Measurements from ENCODE around the gene STKLD1. TPM values are rescaled to one million over a fixed set of nuclear protein-coding genes. Genes with fewer than 3 reads are reported as not detected.
A peak's percentile ranks its signal among the peaks of the same experiment; 100 is the strongest.

STKLD1 gene
- total RNA-seq, 3 donors from 2014 or later, result 0.41 to 1.4 (median 1.3) TPM

GRCh38 chr9:133349965-133350616 lies 26.1 kb upstream of the STKLD1 start:
- DNase-seq, result peak in 1 of 3 donors; percentile 40
- no peak for TF ChIP-seq CTCF (IDR thresholded peaks at IDR 0.05)
- H3K4me1 ChIP-seq (ENCODE audit: low read depth), result peaks cover 22% of the 10 kb centered on the region
- intact Hi-C loops (cut with DNase I, micrococcal nuclease), result no loop called here
- peaks cover 21% of the 10 kb centered on the region for H3K36me3 ChIP-seq (ENCODE audit: low read depth)
- no peak for ATAC-seq
- H3K4me3 ChIP-seq, result no peak overlapping the region
- H3K9me3 ChIP-seq, result no peaks in the 10 kb centered on the region

GRCh38 chr9:133351526-133351907 lies 24.6 kb upstream of the STKLD1 start:
- Histone ChIP-seq H3K4me1 (ENCODE audit: low read depth) (peaks cover 26% of the 10 kb centered on the region), H3K4me3 (no peak overlapping the region), H3K9me3 (no peaks in the 10 kb centered on the region), H3K36me3 (ENCODE audit: low read depth) (peaks cover 21% of the 10 kb centered on the region)
- peak in 1 of 3 donors; percentile 16 for DNase-seq
- no peak for ATAC-seq
- no peak for TF ChIP-seq CTCF (IDR thresholded peaks at IDR 0.05)
- intact Hi-C loops (cut with DNase I, micrococcal nuclease), result no loop called here

GRCh38 chr9:133351908-133352634 lies 24.1 kb upstream of the STKLD1 start:
- TF ChIP-seq CTCF (IDR thresholded peaks at IDR 0.05), result peak; percentile 23
- H3K36me3 ChIP-seq (ENCODE audit: low read depth), result peaks cover 21% of the 10 kb centered on the region
- no peak overlapping the region for H3K4me3 ChIP-seq
- H3K4me1 ChIP-seq (ENCODE audit: low read depth), result peaks cover 25% of the 10 kb centered on the region
- intact Hi-C loops (cut with DNase I, micrococcal nuclease), result no loop called here
- ATAC-seq (no peak), DNase-seq (peak; percentile 42 to 62 (median 52))
- H3K9me3 ChIP-seq, result no peaks in the 10 kb centered on the region

GRCh38 chr9:133352635-133353340 lies 23.4 kb upstream of the STKLD1 start:
- H3K36me3 ChIP-seq (ENCODE audit: low read depth), result peaks cover 21% of the 10 kb centered on the region
- ATAC-seq (no peak), DNase-seq (peak in 2 of 3 donors; percentile 5 to 26)
- peaks cover 32% of the 10 kb centered on the region for H3K4me1 ChIP-seq (ENCODE audit: low read depth)
- H3K9me3 ChIP-seq, result no peaks in the 10 kb centered on the region
- H3K4me3 ChIP-seq, result no peak overlapping the region
- TF ChIP-seq CTCF (IDR thresholded peaks at IDR 0.05), result no peak
- intact Hi-C loops (cut with DNase I, micrococcal nuclease), result no loop called here

GRCh38 chr9:133353548-133353947 lies 22.6 kb upstream of the STKLD1 start:
- Histone ChIP-seq H3K9me3 (no peaks in the 10 kb centered on the region), H3K4me3 (no peak overlapping the region), H3K4me1 (ENCODE audit: low read depth) (peaks cover 32% of the 10 kb centered on the region), H3K36me3 (ENCODE audit: low read depth) (peaks cover 21% of the 10 kb centered on the region)
- no peak for TF ChIP-seq CTCF (IDR thresholded peaks at IDR 0.05)
- ATAC-seq, result no peak
- intact Hi-C loops (cut with DNase I, micrococcal nuclease), result no loop called here
- no peak for DNase-seq

All from mucosa of descending colon (tissue), 3 donors.